HCT116 (cell line): ENCODE results near the gene MX2. TPM values are rescaled to one million over a fixed set of nuclear protein-coding genes. Genes with fewer than 3 reads are reported as not detected.

ENCODE experiments used
- ATAC-seq: fragments of 200-7000 bp; cut with Tn5 transposase; 2 replicates; pipeline ENCODE4 v1.9.1; 2020; ENCODE audit warnings: mild to moderate bottlenecking, moderate library complexity
- BruUV-seq: library from RNA; stranded (reverse); fragments of 400-500 nt; replicated peaks from 2 replicates; lab custom pipeline; 2021; lab: Mats Ljungman, UMichigan
- CTCF ChIA-PET: fragments of 300-600 bp; sonication (Branson Sonifier 250); formaldehyde crosslinking; loops from one replicate; lab custom pipeline; 2021; ENCODE audit warnings: antibody characterized with exemption; lab: Charles Lee
- POLR2A ChIA-PET: fragments of 300-600, 350-600 bp; sonication (Branson Sonifier 250); formaldehyde crosslinking; loops from one replicate; lab custom pipeline; 2021; ENCODE audit warnings: antibody characterized with exemption; lab: Charles Lee
- RAD21 ChIA-PET, 2 experiments: fragments of 300-600 bp; sonication (Branson Sonifier 250); formaldehyde crosslinking; loops; one replicate each; lab custom pipeline; 2023; ENCODE audit warnings: low total read pairs in 2 of 2; ENCODE audit not compliant: uncharacterized antibody in 2 of 2, unreplicated experiment in 2 of 2, low non-redundant PET in 1 of 2; lab: Charles Lee
- DNase-seq: peaks from one replicate; pipeline ENCODE4 v3.0.0-alpha.2; 2010; ENCODE audit warnings: low read depth, low spot score
- H2AFZ ChIP-seq: fragments of 200-600 bp; shearing (Covaris generic), sonication (generic); 2 replicates; pipeline ENCODE4 v1.6.1; 2017; ENCODE audit warnings: low read depth, mixed run types, mixed read lengths, antibody characterized with exemption, low read length; ENCODE audit not compliant: poor library complexity, severe bottlenecking
- H3K27ac ChIP-seq: 2 replicates; pipeline ENCODE4 v1.5.1; 2012; ENCODE audit warnings: low read depth, low read length
- H3K27me3 ChIP-seq: fragments of 200-600 bp; sonication (generic); 2 replicates; pipeline ENCODE4 v1.6.1; 2016; ENCODE audit warnings: mixed run types, low read length, mixed read lengths; ENCODE audit not compliant: insufficient read depth
- H3K36me3 ChIP-seq, 2 experiments: fragments of 200-500 bp in 1 of 2; fragments of 200-600 bp in 1 of 2; sonication (Bioruptor generic) in 1 of 2; sonication (generic) in 1 of 2; 2 replicates each; pipeline versions ENCODE4 v1.5.1 to v1.6.1; 2014 to 2016; ENCODE audit warnings: low read length in 2 of 2, inconsistent platforms in 1 of 2, mixed read lengths in 1 of 2, mixed run types in 1 of 2; ENCODE audit not compliant: insufficient read depth in 2 of 2, control insufficient read depth in 1 of 2
- H3K4me1 ChIP-seq, 2 experiments: fragments of 200-600 bp in 1 of 2; sonication (generic) in 1 of 2; 2 replicates each; pipeline versions ENCODE4 v1.5.1 to v1.6.1; 2012 to 2017; ENCODE audit warnings: low read length in 2 of 2, inconsistent platforms in 1 of 2, mild to moderate bottlenecking in 1 of 2, mixed read lengths in 1 of 2, mixed run types in 1 of 2, moderate library complexity in 1 of 2; ENCODE audit not compliant: insufficient read depth in 2 of 2, control insufficient read depth in 1 of 2
- H3K4me2 ChIP-seq: fragments of 200-600 bp; sonication (generic); 2 replicates; pipeline ENCODE4 v1.6.1; 2017; ENCODE audit warnings: mixed run types, low read length, mixed read lengths
- H3K4me3 ChIP-seq, 2 experiments: fragments of 200-600 bp in 1 of 2; sonication (generic) in 1 of 2; replicated peaks in 1 of 2; 2 replicates each; pipeline ENCODE4 v1.5.1; 2011 to 2016; ENCODE audit warnings: low read length in 2 of 2, control low read depth in 1 of 2, low read depth in 1 of 2, mild to moderate bottlenecking in 1 of 2, mixed read lengths in 1 of 2, mixed run types in 1 of 2
- H3K79me2 ChIP-seq: fragments of 200-600 bp; sonication (generic); 2 replicates; pipeline ENCODE4 v1.6.1; 2017; ENCODE audit warnings: mild to moderate bottlenecking, mixed run types, low read length, moderate library complexity, mixed read lengths; ENCODE audit not compliant: insufficient read depth
- H3K9ac ChIP-seq: fragments of 200-600 bp; sonication (generic); 2 replicates; pipeline ENCODE4 v1.6.1; 2016; ENCODE audit warnings: low read length, mixed read lengths
- H3K9me2 ChIP-seq: fragments of 200-600 bp; sonication (generic), shearing (Covaris generic); 2 replicates; pipeline ENCODE4 v1.6.1; 2017; ENCODE audit warnings: mixed run types, mild to moderate bottlenecking, moderate library complexity; ENCODE audit not compliant: insufficient read depth
- H3K9me3 ChIP-seq, 2 experiments: fragments of 200-500 bp in 1 of 2; fragments of 200-600 bp in 1 of 2; sonication (Bioruptor generic) in 1 of 2; sonication (generic) in 1 of 2; 2 replicates each; pipeline ENCODE4 v1.6.1; 2014 to 2017; ENCODE audit warnings: low read length in 2 of 2, mixed read lengths in 2 of 2, inconsistent platforms in 1 of 2, low read depth in 1 of 2, mild to moderate bottlenecking in 1 of 2, mixed run types in 1 of 2, moderate library complexity in 1 of 2; ENCODE audit not compliant: control insufficient read depth in 1 of 2, insufficient read depth in 1 of 2
- H4K20me1 ChIP-seq: fragments of 200-600 bp; sonication (generic), shearing (Covaris generic); 2 replicates; pipeline ENCODE4 v1.6.1; 2017; ENCODE audit warnings: mixed run types, mild to moderate bottlenecking, moderate library complexity; ENCODE audit not compliant: insufficient read depth
- EGR1 ChIP-seq: IDR thresholded peaks from 2 replicates; pipeline ENCODE4 v1.6.1; 2012; ENCODE audit warnings: low read depth
- ELF1 ChIP-seq: IDR thresholded peaks from 2 replicates; pipeline ENCODE4 v1.6.1; 2012; ENCODE audit warnings: low read depth, borderline replicate concordance
- FOSL1 ChIP-seq: IDR thresholded peaks from 2 replicates; pipeline ENCODE4 v1.6.1; 2012; ENCODE audit warnings: low read depth
- TCF7L2 ChIP-seq: IDR thresholded peaks from 2 replicates; pipeline ENCODE4 v1.7.0; 2011; ENCODE audit warnings: borderline replicate concordance, inconsistent platforms; ENCODE audit not compliant: insufficient read depth, insufficient read length; ENCODE audit errors: extremely low read depth
- YY1 ChIP-seq: IDR thresholded peaks from 2 replicates; pipeline ENCODE4 v1.6.1; 2011; ENCODE audit warnings: low read length, low read depth, moderate library complexity, mild to moderate bottlenecking; ENCODE audit not compliant: insufficient replicate concordance; ENCODE audit errors: extremely low read depth
- ZFX ChIP-seq: fragments of 450-650 bp; IDR thresholded peaks from 2 replicates; pipeline ENCODE4 v1.6.1; 2017
- intact Hi-C: fragments of 100-400 bp; cut with micrococcal nuclease; formaldehyde crosslinking; loops from 2 replicates; pipeline ENCODE4 v1.10.0; 2022
- total RNA-seq: library from RNA; stranded (reverse); gene quantifications from one replicate; pipeline ENCODE4 v1.2.1, GENCODE V29; 2021; ENCODE audit not compliant: unreplicated experiment
- TF ChIP-seq, protein P1 (sequence below): IDR thresholded peaks from 2 replicates; pipeline ENCODE4 v1.6.1; 2012; ENCODE audit warnings: low read depth
- TF ChIP-seq, protein P2 (sequence below), 3 experiments: fragments of 200-600 bp in 1 of 3; sonication (generic) in 1 of 3; IDR thresholded peaks in 2 of 3; conservative IDR thresholded peaks in 1 of 3; 2 replicates each; pipeline ENCODE4 v1.5.1; 2012 to 2017; ENCODE audit warnings: low read depth in 2 of 3, low read length in 2 of 3, antibody characterized with exemption in 1 of 3, borderline replicate concordance in 1 of 3, control low read depth in 1 of 3, mild to moderate bottlenecking in 1 of 3, mixed read lengths in 1 of 3, mixed run types in 1 of 3, moderate library complexity in 1 of 3; ENCODE audit not compliant: insufficient read depth in 1 of 3

MX2 gene
- total RNA-seq, 1 experiment from 2014 or later = 0.22 TPM

- TF ChIP-seq, protein P1, sequence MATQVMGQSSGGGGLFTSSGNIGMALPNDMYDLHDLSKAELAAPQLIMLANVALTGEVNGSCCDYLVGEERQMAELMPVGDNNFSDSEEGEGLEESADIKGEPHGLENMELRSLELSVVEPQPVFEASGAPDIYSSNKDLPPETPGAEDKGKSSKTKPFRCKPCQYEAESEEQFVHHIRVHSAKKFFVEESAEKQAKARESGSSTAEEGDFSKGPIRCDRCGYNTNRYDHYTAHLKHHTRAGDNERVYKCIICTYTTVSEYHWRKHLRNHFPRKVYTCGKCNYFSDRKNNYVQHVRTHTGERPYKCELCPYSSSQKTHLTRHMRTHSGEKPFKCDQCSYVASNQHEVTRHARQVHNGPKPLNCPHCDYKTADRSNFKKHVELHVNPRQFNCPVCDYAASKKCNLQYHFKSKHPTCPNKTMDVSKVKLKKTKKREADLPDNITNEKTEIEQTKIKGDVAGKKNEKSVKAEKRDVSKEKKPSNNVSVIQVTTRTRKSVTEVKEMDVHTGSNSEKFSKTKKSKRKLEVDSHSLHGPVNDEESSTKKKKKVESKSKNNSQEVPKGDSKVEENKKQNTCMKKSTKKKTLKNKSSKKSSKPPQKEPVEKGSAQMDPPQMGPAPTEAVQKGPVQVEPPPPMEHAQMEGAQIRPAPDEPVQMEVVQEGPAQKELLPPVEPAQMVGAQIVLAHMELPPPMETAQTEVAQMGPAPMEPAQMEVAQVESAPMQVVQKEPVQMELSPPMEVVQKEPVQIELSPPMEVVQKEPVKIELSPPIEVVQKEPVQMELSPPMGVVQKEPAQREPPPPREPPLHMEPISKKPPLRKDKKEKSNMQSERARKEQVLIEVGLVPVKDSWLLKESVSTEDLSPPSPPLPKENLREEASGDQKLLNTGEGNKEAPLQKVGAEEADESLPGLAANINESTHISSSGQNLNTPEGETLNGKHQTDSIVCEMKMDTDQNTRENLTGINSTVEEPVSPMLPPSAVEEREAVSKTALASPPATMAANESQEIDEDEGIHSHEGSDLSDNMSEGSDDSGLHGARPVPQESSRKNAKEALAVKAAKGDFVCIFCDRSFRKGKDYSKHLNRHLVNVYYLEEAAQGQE = no peak
- TF ChIP-seq ELF1 (no peak), FOSL1 (no peak), EGR1 (no peak), YY1 (no peak)
These were observed 2.5 kb downstream of the MX2 start (continued) for GRCh38 chr21:41364308-41364707.

DNA sequence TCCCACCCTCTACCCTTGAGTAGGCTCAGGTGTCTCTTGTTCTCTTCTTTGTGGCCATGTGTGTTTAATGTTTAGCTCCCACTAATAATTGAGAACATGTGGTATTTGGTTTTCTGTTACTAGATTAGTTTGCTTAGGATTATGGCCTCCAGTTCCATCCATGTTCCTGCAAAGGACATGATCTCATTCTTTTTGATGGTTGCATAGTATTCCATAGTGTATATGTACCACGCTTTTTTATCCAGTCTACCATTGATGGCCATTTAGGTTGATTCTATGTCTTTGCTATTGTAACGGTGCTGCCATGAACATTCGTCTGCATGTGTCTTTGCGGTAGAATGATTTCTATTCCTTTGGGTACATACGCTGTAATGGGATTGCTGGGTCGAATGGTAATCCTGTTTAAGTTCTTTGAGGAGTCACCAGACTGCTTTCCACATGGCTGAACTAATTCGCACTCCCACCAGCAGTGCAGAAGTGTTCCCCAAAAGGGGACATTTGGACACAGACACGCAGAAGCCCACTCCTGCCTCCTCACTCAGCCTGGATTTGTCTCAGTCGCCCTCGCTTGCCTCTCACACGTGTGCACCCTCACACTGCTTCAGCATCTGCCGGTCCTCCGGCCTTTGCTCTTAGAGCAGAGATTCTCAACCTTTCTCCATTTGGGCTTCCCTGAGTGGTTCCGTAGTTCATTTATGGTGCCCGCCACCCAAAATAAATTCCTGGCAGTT, 3.7 kb downstream of the MX2 start:
- no TSS peak for BruUV-seq
- intact Hi-C loops = no loop called here
- no peak for ATAC-seq
- Histone ChIP-seq H3K79me2 (no peaks in the 10 kb centered on the region), H3K9me3 (no peaks in the 10 kb centered on the region)
- POLR2A ChIA-PET = no interaction called here
- TF ChIP-seq ZFX (no peak), TCF7L2 (no peak)
- TF ChIP-seq, protein P2, sequence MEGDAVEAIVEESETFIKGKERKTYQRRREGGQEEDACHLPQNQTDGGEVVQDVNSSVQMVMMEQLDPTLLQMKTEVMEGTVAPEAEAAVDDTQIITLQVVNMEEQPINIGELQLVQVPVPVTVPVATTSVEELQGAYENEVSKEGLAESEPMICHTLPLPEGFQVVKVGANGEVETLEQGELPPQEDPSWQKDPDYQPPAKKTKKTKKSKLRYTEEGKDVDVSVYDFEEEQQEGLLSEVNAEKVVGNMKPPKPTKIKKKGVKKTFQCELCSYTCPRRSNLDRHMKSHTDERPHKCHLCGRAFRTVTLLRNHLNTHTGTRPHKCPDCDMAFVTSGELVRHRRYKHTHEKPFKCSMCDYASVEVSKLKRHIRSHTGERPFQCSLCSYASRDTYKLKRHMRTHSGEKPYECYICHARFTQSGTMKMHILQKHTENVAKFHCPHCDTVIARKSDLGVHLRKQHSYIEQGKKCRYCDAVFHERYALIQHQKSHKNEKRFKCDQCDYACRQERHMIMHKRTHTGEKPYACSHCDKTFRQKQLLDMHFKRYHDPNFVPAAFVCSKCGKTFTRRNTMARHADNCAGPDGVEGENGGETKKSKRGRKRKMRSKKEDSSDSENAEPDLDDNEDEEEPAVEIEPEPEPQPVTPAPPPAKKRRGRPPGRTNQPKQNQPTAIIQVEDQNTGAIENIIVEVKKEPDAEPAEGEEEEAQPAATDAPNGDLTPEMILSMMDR (IDR thresholded peaks at IDR 0.05 in 2 of 3, conservative IDR thresholded peaks at IDR 0.05 in 1 of 3; ENCODE audit: borderline replicate concordance in 1 of 3, insufficient read depth in 1 of 3, low read depth in 2 of 3, low read length in 2 of 3) = no peak
- TF ChIP-seq, all 23 proteins: peak for 0
- no peak for DNase-seq
- H3K4me1 ChIP-seq = peaks cover 3 to 5% of the 10 kb centered on the region in 2 experiments; a peak in 3 of 4 replicates
- H3K27me3 ChIP-seq = no peaks in the 10 kb centered on the region
- H2AFZ ChIP-seq = no peak overlapping the region
- H3K27ac ChIP-seq = no peak overlapping the region
- CTCF ChIA-PET = no interaction called here
- RAD21 ChIA-PET = no interaction called here
- H3K36me3 ChIP-seq = no peaks in the 10 kb centered on the region
- no peak overlapping the region for H3K4me2 ChIP-seq
- no peaks in the 10 kb centered on the region for H4K20me1 ChIP-seq
- no peak overlapping the region for H3K4me3 ChIP-seq
- no peaks in the 10 kb centered on the region for H3K9me2 ChIP-seq
- no peak overlapping the region for H3K9ac ChIP-seq
